ENCODE measurements around the gene CEP170.
A peak's percentile ranks its signal among the peaks of the same experiment; 100 is the strongest.

The CEP170 gene

DNA sequence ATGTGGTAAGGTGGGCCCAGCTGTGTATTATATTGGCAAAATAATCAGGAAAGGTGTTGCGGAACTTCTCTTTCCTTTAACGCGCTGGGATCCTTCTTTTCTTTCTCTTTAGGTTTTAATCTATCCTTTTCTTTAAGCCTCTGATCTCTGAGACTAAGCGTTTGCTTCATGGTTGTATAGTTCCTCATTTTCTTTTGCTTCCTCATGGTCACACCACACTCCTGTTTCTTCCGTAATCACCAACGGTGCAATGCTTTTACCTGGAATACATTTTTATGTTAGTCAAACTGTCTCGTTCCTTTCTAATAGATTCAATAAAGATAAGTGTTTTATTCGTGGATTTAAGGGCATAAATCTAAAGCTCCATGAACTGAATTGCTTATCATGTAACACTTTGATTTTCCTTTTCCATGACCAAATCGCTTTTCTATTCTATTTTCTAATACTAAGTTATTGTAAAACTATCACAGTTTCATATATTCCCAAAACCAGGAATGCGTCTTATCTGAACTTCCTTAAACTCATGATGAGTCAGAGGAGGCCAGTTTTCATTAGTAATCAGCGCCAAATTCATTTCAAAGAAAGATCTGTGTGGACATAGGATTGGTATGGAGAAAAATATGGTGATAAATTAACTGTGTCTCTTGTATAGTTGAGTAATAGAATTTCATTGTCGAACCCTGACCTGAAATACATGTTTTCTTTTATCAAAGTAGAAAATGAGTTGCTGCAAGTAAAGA, 13.0 kb upstream of the CEP170 start:
- DNase-seq = no peak

DNA sequence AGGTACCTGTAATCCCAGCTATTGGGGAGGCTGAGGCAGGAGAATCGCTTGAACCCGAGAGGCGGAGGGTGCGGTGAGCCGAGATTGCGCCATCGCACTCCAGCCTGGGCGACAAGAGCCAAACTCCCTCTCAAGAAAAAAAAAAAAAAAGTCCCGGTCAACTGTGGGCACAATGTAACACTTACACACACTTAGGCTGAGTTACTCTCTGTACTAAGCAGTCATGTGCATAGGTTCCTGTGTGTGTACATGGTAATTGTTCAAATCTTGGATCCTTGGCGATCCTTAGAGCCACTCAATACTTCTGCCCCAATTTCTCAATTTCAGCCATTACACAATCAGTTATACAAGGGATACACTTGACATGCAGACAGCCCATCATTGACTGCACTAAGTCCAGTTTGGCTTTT, 12.4 kb upstream of the CEP170 start:
- DNase-seq = no peak

GRCh38 chr1:243266231-243266630, 11.2 kb upstream of the CEP170 start:
- DNase-seq = no peak

- no peak for DNase-seq
These were observed 9.6 kb upstream of the CEP170 start for GRCh38 chr1:243264717-243265116.

DNA sequence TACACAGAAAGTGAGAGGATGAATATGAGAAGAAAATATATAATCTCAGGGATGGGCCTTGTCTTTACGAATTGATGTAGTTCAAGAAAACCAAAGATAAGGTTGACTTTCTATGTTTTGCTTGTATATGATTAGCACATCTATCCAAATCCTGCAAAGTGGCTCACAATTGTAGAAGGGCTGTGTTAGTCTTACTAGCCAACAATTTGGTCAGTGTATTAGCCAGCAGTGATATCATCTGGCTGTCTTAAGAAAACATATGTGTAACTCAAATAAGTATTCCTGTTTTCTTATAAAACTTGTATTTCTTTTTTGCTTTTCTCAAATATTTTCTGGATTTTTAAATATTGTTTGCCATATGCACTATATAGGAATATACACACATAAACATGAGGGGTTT, 6.3 kb upstream of the CEP170 start:
- no peak for DNase-seq

GRCh38 chr1:243260221-243260880, 5.3 kb upstream of the CEP170 start:
- no peak for DNase-seq

DNA sequence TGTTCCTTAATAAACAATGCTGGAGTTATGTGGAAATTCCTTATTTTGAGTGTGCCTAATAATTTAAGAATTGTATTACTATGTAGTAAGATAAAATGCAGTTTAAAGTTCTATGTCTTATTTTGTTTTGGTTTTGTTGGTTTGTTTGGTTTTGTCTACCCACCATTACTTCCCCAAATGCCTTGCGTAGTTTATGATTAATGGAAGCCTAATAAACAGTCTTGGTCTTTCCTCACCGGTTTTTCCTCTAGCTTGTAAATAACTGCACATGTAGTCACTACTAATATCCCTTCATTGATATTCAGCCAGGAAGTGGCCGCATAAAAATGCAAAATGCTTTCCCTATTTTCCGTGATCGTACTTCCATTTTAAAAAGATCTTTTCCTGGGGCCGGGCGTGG, 3.6 kb upstream of the CEP170 start:
- DNase-seq = no peak

- no peak for DNase-seq
These were observed 2.1 kb upstream of the CEP170 start for GRCh38 chr1:243257189-243257588.

- DNase-seq = no peak
These were observed 1.5 kb upstream of the CEP170 start for GRCh38 chr1:243256590-243256989.

- peak; percentile 81 to 90 for DNase-seq
These were observed 871 bp upstream of the CEP170 start, which contains the start of gene SDCCAG8 for GRCh38 chr1:243255791-243256512. TSS of gene SDCCAG8 (plus strand) at chr1:243256041. CDS start at chr1:243256174, 133 bp downstream.

DNA sequence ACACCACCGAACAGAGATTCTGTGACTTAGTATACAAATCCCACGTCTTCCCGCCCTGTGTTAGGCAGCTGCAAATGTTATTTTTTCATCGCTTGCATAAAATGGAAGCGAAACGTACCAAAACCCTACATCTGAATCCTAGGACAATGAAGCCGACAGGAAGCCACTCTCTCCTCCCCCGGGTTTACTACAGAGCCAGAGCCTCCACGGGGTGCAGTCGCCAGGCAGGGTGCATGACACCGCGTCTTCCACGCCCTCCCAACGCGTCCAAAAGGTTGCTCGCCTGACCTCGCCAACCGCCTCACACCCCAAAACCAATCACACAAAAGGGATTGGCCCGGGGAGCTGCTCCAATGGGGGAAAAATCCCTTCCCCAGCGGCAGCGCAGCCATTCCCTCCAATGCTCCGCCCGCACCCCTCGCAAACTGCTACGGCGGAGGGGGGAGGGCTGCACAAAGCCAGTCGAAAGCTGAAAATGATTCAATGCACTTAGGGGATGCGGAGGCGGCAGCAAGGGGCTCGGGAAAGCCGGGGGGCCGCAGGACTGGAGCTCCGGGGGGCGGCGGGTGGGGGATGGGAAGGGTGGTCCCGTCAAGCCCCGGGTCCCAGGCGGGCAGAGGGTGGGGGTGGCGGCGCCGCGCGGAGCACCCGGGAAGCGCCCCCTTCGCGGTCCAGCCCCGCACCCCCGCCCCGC, 701 bp downstream of the CEP170 start:
- DNase-seq = peak; percentile 44 to 45

GRCh38 chr1:243253926-243254232, 1.2 kb downstream of the CEP170 start:
- DNase-seq = peak in 1 of 2 donors; percentile 1

GRCh38 chr1:243253211-243253925, 1.7 kb downstream of the CEP170 start:
- DNase-seq = no peak

DNA sequence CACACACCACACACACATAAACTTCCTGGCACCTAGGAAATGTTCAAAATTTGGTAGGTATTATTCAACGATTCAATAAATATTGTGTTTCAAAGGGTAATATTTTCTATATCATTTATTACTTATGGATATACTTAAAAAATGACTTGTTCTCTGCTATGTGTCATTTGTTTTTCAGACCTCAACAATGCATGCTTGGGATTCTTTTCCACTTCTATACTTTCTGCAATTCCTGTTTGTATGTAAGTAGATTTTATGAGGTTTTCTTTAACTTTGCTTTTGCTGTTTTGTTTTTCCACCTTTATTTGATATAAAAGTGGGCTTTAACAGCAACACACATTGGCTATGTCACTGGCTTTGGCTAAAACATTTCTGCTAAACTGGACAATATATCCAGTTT, 3.5 kb downstream of the CEP170 start:
- DNase-seq = no peak

GRCh38 chr1:243250102-243250501, 5.0 kb downstream of the CEP170 start:
- DNase-seq = no peak

DNA sequence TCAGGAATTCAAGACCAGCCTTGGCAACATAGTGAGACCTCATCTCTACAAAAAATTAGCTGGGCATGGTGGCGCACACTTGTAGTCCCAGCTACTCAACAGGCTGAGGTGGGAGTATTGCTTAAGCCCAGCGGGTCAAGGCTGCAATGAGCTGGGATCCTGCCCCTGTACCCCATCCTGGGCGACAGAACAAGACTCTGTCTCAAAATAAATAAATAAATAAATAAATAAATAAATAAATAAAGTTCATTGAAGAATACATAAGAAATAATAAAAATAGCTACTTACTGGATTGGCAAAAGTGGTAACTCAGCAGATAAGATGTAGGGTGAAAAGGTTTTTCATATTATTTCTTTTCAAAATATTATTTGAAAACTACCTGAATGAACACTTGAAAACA, 5.9 kb downstream of the CEP170 start:
- DNase-seq = no peak

DNA sequence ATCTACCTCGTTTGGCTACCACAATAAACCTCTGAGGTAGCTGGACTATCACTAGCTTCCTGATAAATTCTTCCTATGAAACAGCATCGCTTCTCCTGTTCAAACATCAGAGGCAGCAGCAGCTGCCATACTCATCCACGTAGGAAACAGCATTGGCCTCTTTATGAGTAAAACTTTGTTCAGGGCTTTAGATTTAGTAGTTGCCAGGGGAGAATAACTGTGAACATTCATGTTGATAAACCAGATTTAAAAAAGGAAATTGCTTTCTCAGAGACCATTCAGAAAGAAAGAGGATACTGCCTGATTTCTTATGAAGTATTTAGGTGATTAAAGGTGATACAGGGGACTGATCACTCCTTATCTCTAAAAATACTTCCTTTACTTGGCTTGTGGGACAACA, 7.2 kb downstream of the CEP170 start:
- no peak for DNase-seq

DNA sequence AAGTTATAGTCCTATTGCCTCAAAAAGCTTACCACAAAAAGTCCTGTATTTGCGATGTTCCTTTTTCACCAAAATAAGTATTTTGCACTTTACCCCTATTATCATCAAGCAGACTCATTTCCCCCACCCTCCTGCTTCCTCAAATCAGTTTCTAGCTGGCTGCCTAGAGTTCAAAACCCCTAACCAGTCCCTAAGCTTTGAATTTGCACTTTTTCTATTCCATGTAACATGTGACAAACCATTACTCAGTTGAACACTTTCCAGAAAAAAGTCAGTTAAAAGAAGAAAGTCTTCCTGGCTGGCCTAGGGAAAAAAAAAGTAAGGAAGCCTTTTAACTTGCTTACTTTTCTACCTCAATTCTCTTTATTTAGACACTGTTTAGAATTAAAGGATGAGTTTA, 8.2 kb downstream of the CEP170 start:
- DNase-seq = no peak

DNA sequence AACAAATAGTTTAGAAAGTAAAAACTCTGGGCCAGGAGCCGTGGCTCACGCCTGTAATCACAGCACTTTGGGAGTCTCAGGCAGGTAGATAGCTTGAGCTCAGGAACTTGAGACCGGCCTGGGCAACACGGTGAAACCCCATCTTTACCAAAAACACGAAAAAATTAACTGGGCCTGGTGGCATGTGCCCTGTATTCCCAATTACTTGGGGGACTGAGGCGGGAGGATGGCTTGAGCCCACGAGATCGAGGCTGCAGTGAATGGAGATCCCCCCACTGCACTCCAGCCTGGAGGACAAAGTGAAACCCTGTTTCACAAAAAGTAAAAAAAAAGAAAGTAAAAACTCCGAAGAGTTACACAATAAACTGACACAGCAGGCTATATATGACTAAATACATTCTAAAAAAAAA, 10.6 kb downstream of the CEP170 start:
- no peak for DNase-seq

- no peak for DNase-seq
These were observed 18.4 kb downstream of the CEP170 start for GRCh38 chr1:243236604-243237252.

- no peak for DNase-seq
These were observed 20.0 kb downstream of the CEP170 start for GRCh38 chr1:243234978-243235647.

- no peak for DNase-seq
These were observed 21.2 kb downstream of the CEP170 start for GRCh38 chr1:243233908-243234307.
